ENCODE measurements around the gene C2orf49. TPM values are rescaled to one million over a fixed set of nuclear protein-coding genes. Genes with fewer than 3 reads are reported as not detected.

C2orf49 gene
- total RNA-seq, 1 donor from 2014 or later: 19.3 TPM

- Mint-ChIP-seq H3K27ac (ENCODE audit: unreplicated experiment) (no peak overlapping the region), H3K4me3 (ENCODE audit: unreplicated experiment) (no peak overlapping the region), H3K9me3 (ENCODE audit: unreplicated experiment) (no peaks in the 10 kb centered on the region), H3K4me1 (ENCODE audit: unreplicated experiment) (peaks cover 49% of the 10 kb centered on the region), H3K27me3 (ENCODE audit: unreplicated experiment) (no peaks in the 10 kb centered on the region), H3K36me3 (ENCODE audit: unreplicated experiment) (peaks cover 64% of the 10 kb centered on the region)
- TF ChIP-seq CTCF (IDR thresholded peaks at IDR 0.05): no peak
- no peak for DNase-seq (ENCODE audit: extremely low spot score, unreplicated experiment)
Observed at GRCh38 chr2:105382177-105382576, 44.8 kb downstream of the C2orf49 start.

DNA sequence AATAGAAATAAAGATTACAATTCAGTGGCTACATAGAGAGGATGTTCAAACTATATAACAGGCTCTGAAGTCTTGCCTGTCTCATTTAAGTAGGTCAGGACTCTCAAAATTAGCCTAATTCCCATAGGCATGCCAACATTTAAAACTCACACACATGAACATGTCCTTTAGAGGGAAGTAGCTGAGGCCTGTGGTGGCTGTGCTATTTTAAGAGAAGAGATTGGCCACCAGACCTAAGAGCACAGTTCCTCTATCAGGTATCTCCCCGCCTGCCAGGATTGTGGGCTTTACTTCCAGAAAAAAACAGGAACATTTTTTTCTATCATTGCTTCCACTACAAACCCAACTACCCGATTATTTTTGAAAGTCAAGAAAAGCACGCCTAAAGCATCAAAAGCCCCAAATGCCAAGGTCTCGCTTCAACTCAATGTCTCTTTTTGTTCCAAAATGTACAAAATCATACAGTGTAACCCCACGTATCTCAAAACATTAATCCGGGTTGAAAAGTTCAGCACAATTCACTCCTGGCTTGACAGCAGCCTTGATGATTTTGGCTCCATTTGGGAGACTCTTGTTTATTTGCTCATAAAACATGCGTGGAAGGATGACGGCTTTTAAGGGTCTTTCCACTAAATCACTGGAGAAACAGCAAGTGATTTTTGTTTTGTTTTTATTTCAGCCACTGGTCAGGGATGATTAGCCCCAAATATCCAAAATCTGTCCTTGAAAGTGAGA is 46.3 kb downstream of the C2orf49 start:
- Mint-ChIP-seq H3K27me3 (ENCODE audit: unreplicated experiment) (no peaks in the 10 kb centered on the region), H3K4me3 (ENCODE audit: unreplicated experiment) (no peak overlapping the region), H3K27ac (ENCODE audit: unreplicated experiment) (no peak overlapping the region), H3K9me3 (ENCODE audit: unreplicated experiment) (no peaks in the 10 kb centered on the region), H3K36me3 (ENCODE audit: unreplicated experiment) (peaks cover 64% of the 10 kb centered on the region), H3K4me1 (ENCODE audit: unreplicated experiment) (peaks cover 49% of the 10 kb centered on the region)
- TF ChIP-seq CTCF (IDR thresholded peaks at IDR 0.05): no peak
- no peak for DNase-seq (ENCODE audit: extremely low spot score, unreplicated experiment)

GRCh38 chr2:105384216-105384615 is 46.9 kb downstream of the C2orf49 start:
- peaks cover 63% of the 10 kb centered on the region for H3K36me3 Mint-ChIP-seq (ENCODE audit: unreplicated experiment)
- H3K27me3 Mint-ChIP-seq (ENCODE audit: unreplicated experiment): no peaks in the 10 kb centered on the region
- no peak overlapping the region for H3K4me3 Mint-ChIP-seq (ENCODE audit: unreplicated experiment)
- peaks cover 51% of the 10 kb centered on the region for H3K4me1 Mint-ChIP-seq (ENCODE audit: unreplicated experiment)
- no peaks in the 10 kb centered on the region for H3K9me3 Mint-ChIP-seq (ENCODE audit: unreplicated experiment)
- no peak for DNase-seq (ENCODE audit: extremely low spot score, unreplicated experiment)
- TF ChIP-seq CTCF (IDR thresholded peaks at IDR 0.05): no peak
- no peak overlapping the region for H3K27ac Mint-ChIP-seq (ENCODE audit: unreplicated experiment)

DNA sequence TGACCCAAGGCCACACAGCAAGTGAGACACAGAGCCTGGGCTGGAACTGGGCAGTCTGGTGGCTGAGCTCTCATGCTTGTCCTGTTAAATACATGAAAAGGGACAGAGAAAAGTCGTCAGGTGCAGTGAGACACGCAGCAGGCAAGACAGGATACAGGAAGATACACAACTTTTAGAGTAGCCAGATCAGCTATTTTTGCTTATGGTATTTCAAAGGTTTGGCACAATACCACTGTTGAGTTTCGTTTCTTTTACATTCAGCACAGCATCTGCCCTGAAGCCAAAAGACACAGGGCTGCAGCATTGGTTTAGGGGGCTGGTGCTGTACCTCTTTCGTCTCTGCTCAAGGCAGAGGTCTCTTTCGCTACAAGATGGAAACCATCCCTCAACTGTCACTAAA is 47.5 kb downstream of the C2orf49 start:
- TF ChIP-seq CTCF (IDR thresholded peaks at IDR 0.05): no peak
- no peaks in the 10 kb centered on the region for H3K27me3 Mint-ChIP-seq (ENCODE audit: unreplicated experiment)
- H3K4me1 Mint-ChIP-seq (ENCODE audit: unreplicated experiment): peaks cover 51% of the 10 kb centered on the region
- peaks cover 60% of the 10 kb centered on the region for H3K36me3 Mint-ChIP-seq (ENCODE audit: unreplicated experiment)
- H3K9me3 Mint-ChIP-seq (ENCODE audit: unreplicated experiment): no peaks in the 10 kb centered on the region
- no peak overlapping the region for H3K4me3 Mint-ChIP-seq (ENCODE audit: unreplicated experiment)
- no peak overlapping the region for H3K27ac Mint-ChIP-seq (ENCODE audit: unreplicated experiment)
- no peak for DNase-seq (ENCODE audit: extremely low spot score, unreplicated experiment)

DNA sequence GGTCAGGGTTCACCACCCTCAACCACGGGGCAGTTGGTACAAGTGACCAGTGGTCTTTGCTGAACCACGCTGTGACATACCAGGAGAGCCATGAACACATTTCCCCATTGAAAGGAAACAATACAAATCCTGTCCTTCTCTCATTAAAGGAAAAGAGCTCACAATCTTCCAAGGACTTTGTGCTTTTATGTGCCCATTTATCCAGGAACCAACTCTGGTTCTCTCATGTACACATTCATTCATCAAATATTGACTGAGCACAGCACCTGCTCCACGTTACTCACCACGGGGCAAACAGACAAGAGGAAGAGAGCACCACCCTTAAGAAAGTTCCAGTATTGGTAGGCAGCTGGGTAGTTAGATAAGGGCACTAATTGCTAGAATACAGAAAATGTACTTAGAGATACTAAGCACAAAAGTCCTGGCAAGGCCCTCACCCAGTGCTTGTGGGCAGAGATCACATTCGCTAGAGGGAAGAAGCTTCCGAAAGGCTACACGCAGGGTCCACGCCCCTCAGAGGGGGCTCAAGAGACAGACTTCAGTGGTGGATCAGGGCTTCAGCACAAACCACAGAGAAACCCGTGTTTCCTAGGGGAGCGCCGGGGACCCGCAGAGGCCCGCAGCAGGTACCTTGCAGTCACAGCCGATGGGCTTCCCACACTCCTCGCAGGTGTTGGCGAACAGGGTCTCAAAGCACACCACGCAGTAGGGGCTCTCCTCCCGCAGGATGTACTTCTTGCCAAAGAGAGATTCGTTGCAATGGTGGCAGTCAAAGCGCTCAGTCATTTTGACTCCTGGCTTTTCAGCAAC is 48.6 kb downstream of the C2orf49 start:
- Mint-ChIP-seq H3K9me3 (ENCODE audit: unreplicated experiment) (no peaks in the 10 kb centered on the region), H3K4me1 (ENCODE audit: unreplicated experiment) (peaks cover 51% of the 10 kb centered on the region), H3K27me3 (ENCODE audit: unreplicated experiment) (no peaks in the 10 kb centered on the region), H3K36me3 (ENCODE audit: unreplicated experiment) (peaks cover 54% of the 10 kb centered on the region), H3K27ac (ENCODE audit: unreplicated experiment) (no peak overlapping the region), H3K4me3 (ENCODE audit: unreplicated experiment) (no peak overlapping the region)
- TF ChIP-seq CTCF (IDR thresholded peaks at IDR 0.05): no peak
- no peak for DNase-seq (ENCODE audit: extremely low spot score, unreplicated experiment)
